Thymus (tissue), 11 donors: Measurements from ENCODE around the gene SCD. TPM values are rescaled to one million over a fixed set of nuclear protein-coding genes. Genes with fewer than 3 reads are reported as not detected.
A peak's percentile ranks its signal among the peaks of the same experiment; 100 is the strongest.

Experiments used
- DNase-seq, 9 donors: peaks; one replicate each; pipeline ENCODE4 v3.0.0-alpha.2; 2013; ENCODE audit warnings: low spot score in 9 of 9, low read depth in 6 of 9, missing footprints in 1 of 9
- H3K27ac ChIP-seq, 2 donors: one replicate each; pipeline ENCODE4 v1.5.1; 2013; ENCODE audit warnings: control low read depth in 1 of 2, low read depth in 1 of 2, low read length in 1 of 2, mild to moderate bottlenecking in 1 of 2, moderate library complexity in 1 of 2
- H3K27me3 ChIP-seq, 2 donors: one replicate each; pipeline ENCODE4 v1.5.1; 2013; ENCODE audit warnings: low read length in 1 of 2; ENCODE audit not compliant: control insufficient read depth in 2 of 2, insufficient read depth in 1 of 2
- H3K36me3 ChIP-seq, 2 donors: one replicate each; pipeline ENCODE4 v1.5.1; 2013; ENCODE audit warnings: low read length in 1 of 2, mild to moderate bottlenecking in 1 of 2, moderate library complexity in 1 of 2; ENCODE audit not compliant: control insufficient read depth in 2 of 2, insufficient read depth in 2 of 2
- H3K4me1 ChIP-seq, 2 donors: one replicate each; pipeline ENCODE4 v1.5.1; 2013; ENCODE audit warnings: low read length in 2 of 2; ENCODE audit not compliant: control insufficient read depth in 2 of 2, insufficient read depth in 2 of 2
- H3K4me3 ChIP-seq, 2 donors: one replicate each; pipeline ENCODE4 v1.5.1; 2013; ENCODE audit warnings: low read length in 2 of 2, control low read depth in 1 of 2, mild to moderate bottlenecking in 1 of 2
- H3K9me3 ChIP-seq, 2 donors: one replicate each; pipeline ENCODE4 v1.5.1; 2013; ENCODE audit warnings: low read length in 1 of 2, mild to moderate bottlenecking in 1 of 2; ENCODE audit not compliant: control insufficient read depth in 2 of 2, insufficient read depth in 1 of 2
- WGBS: extraction: QIAGEN DNeasy Blood & Tissue Kit; methylation state at CpG from one replicate; pipeline ENCODE4 v1.1.7; 2013; 5-methylcytosine and 5-hydroxymethylcytosine counted together
- polyA plus RNA-seq: library from polyadenylated mRNA; stranded (reverse); fragments of 200-250 nt; gene quantifications from one replicate; pipeline ENCODE4 v1.2.3, GENCODE V29; 2013
- total RNA-seq: library from RNA; stranded (reverse); fragments of 120-200 nt; gene quantifications from one replicate; pipeline ENCODE4 v1.2.4, GENCODE V29; 2013
- donor health status: healthy.

Gene SCD
- total and polyA plus RNA-seq, 2 donors, result 22.0 to 26.0 TPM

DNA sequence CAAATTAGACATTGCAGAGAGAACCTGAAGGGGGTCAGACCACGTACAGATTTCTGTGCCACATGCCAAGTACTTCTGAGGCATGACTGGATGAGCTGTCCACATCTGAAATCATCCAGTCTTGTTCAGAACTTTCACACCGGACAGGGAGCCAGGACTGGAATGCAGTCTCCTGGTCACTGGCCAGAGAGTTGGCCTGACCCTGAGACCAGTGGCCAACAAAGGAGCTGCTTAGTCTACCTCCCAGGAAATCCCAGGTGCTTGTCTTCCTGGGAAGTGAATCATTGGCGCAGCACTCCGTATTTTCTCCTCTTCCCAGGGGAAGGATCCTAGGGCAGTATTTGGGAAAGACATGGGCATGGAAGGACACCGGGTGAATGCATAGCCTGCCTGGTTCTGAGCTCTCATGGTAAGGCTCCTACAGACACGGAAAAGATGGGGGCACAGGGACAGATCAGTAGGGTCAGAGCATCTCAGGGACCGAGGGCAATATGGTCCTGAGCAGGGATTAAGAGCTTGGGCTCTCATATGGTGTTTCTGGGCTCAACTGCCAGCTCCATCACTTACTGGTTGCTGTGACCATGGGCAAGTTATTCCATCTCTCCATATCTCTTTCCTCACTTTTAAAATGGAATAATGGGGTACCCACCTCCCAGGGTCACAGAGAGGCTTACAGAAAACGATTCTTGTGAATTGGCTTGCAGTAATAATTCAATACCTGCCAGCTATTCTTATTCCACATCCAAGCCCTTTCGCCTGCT, 1.3 kb upstream of the SCD start:
- DNase-seq, result no peak
- Histone ChIP-seq H3K27me3 (peaks cover 0 to 12% of the 10 kb centered on the region in 2 donors), H3K4me3 (peak overlapping the region; percentile 63 to 78), H3K9me3 (no peaks in the 10 kb centered on the region), H3K4me1 (peaks cover 21 to 42% of the 10 kb centered on the region in 2 donors), H3K36me3 (peaks cover 8 to 14% of the 10 kb centered on the region in 2 donors), H3K27ac (no peak overlapping the region)
- 74% methylated on average over 9 of the region's 9 CpGs for WGBS

DNA sequence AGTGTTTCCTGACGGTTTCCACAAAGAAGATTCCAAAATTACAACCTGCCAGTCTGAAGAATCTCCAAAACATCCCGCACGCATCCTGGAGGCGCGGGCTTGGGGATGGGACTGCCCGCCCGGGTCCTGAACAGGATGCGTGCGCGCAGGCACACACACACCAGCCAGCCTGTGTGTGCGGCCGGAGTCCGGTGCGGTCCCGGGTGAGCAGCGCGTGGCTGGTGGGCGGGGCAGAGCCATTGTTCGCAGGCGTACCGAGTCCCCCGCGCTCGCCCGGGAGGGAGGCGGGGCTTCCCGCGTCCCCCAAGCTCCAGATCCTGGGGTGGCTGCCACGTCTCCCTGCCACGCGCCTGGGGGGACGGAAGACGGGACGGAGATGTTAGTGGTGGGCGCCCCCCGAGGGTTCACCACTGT, 675 bp upstream of the SCD start:
- no peaks in the 10 kb centered on the region for H3K9me3 ChIP-seq
- peak in 3 of 9 donors; percentile 49 to 67 (median 51) for DNase-seq
- under 1% methylated on average over 36 of the region's 36 CpGs for WGBS
- peaks cover 0 to 12% of the 10 kb centered on the region in 2 donors for H3K27me3 ChIP-seq
- H3K4me3 ChIP-seq, result peak overlapping the region; percentile 63 to 78
- H3K4me1 ChIP-seq, result peaks cover 24 to 46% of the 10 kb centered on the region in 2 donors
- H3K36me3 ChIP-seq, result peaks cover 11 to 20% of the 10 kb centered on the region in 2 donors
- H3K27ac ChIP-seq, result no peak overlapping the region

DNA sequence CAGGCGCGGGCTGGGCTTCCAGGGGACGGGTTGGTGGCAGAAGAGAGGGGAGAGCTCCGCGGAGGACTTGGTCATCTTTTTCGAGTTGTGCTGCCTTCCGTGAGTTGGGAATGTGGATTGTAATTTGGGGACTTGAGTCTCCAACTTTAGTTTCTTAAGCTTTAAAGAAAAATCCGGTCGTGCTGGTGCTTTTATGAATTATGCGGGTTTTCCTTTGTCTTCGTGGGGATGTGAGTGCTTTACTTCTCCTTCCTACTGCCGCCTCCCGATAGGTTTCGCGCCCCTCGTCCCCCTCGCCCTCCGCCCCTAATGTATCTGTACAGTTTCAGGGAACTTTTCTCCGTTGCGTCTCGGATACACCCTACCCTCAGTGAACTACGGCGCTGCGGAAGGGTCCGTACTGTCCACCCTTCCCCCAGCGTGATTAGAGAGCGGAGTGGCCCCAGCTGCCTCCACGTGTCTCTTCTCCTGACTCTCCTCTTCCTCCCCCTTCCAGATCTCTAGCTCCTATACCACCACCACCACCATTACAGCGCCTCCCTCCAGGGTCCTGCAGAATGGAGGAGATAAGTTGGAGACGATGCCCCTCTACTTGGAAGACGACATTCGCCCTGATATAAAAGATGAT, 649 bp downstream of the SCD start:
- peaks cover 24 to 46% of the 10 kb centered on the region in 2 donors for H3K4me1 ChIP-seq
- H3K27me3 ChIP-seq, result peaks cover 0 to 12% of the 10 kb centered on the region in 2 donors
- DNase-seq, result peak in 1 of 9 donors; percentile 45
- 12% methylated on average over 32 of the region's 32 CpGs for WGBS
- H3K4me3 ChIP-seq, result peak overlapping the region; percentile 63 to 78
- peaks cover 20 to 33% of the 10 kb centered on the region in 2 donors for H3K36me3 ChIP-seq
- H3K27ac ChIP-seq, result no peak overlapping the region
- H3K9me3 ChIP-seq, result no peaks in the 10 kb centered on the region

DNA sequence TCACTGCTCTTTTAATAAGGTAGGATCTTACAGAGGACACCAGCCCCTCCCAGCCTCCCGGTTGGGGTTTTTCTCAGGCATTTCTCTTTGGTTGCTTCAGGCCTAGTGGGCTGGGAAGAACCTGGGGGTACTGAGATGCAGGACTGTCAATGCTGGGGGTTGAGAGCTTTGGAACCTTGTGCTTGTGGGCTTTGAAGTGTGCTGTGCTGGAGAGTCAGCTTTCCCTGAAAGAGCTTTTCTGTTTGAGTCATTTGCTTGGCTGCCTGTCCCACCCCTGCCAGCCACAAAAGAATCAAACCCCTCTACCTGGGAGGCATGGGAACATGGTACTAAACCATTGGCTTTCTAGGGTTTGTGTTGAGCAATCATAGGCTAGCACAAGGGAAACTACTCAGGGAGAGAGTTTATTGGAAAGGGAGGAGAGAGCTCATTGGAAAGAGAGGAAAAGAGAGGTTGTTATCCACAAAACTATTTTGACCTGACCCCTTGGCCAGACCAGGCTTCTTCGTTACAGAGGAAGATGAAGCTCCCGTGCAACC, 1.4 kb downstream of the SCD start:
- Histone ChIP-seq H3K27me3 (peaks cover 0 to 12% of the 10 kb centered on the region in 2 donors), H3K36me3 (peaks cover 20 to 39% of the 10 kb centered on the region in 2 donors), H3K9me3 (no peaks in the 10 kb centered on the region), H3K4me3 (peak overlapping the region; percentile 63 to 78), H3K4me1 (peaks cover 24 to 46% of the 10 kb centered on the region in 2 donors), H3K27ac (no peak overlapping the region)
- WGBS, result 81% methylated on average over 3 of the region's 3 CpGs
- no peak for DNase-seq

DNA sequence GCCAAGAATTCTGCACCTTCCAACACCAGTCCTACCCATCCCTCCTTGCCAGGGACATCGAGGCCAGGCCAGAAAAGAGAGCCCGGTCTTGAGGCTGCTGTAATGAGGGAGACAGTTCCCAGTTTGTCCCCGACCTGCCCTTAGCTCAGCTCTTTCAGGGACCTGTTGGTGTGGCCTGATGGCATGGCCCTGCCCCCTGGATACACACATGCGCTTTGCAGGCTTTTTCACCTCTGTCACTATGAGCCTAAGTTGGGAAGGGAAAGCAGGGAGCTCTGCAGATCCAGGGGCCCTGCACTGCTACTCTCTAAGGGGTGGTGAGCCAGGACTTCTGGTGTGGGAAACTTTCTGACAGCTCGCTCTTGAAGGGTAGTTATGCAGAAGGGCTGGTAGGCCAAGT, 2.1 kb downstream of the SCD start:
- H3K4me3 ChIP-seq, result peak overlapping the region in 1 of 2 donors; percentile 78
- H3K9me3 ChIP-seq, result no peaks in the 10 kb centered on the region
- H3K27me3 ChIP-seq, result peaks cover 0 to 12% of the 10 kb centered on the region in 2 donors
- H3K36me3 ChIP-seq, result peaks cover 26 to 45% of the 10 kb centered on the region in 2 donors
- WGBS, result 89% methylated on average over 5 of the region's 5 CpGs
- no peak for DNase-seq
- H3K4me1 ChIP-seq, result peaks cover 24 to 46% of the 10 kb centered on the region in 2 donors
- no peak overlapping the region for H3K27ac ChIP-seq

DNA sequence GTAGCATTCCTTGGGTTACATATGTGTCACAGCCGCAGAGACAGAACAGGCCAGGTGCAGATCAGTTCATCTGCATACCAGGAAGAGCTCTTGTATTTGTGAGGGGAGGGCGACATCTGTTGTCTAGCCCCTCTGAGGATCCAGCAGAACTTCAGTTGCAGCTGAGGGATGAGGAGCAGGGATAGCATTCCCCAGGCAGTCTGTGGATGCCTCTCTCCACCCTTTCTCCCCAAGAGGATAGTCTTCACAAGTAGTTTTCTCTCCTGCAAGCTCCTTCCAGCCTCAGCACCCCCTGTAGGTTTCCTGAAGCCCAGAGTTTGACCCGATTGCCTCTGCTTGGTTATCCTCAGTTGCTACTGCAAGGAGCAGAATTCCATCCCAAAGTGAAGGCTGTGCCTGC, 2.6 kb downstream of the SCD start:
- 86% methylated on average over 3 of the region's 3 CpGs for WGBS
- peaks cover 0 to 12% of the 10 kb centered on the region in 2 donors for H3K27me3 ChIP-seq
- DNase-seq, result peak in 1 of 9 donors; percentile 46
- no peak overlapping the region for H3K27ac ChIP-seq
- no peak overlapping the region for H3K4me3 ChIP-seq
- H3K9me3 ChIP-seq, result no peaks in the 10 kb centered on the region
- H3K4me1 ChIP-seq, result peaks cover 24 to 46% of the 10 kb centered on the region in 2 donors
- peaks cover 26 to 51% of the 10 kb centered on the region in 2 donors for H3K36me3 ChIP-seq

DNA sequence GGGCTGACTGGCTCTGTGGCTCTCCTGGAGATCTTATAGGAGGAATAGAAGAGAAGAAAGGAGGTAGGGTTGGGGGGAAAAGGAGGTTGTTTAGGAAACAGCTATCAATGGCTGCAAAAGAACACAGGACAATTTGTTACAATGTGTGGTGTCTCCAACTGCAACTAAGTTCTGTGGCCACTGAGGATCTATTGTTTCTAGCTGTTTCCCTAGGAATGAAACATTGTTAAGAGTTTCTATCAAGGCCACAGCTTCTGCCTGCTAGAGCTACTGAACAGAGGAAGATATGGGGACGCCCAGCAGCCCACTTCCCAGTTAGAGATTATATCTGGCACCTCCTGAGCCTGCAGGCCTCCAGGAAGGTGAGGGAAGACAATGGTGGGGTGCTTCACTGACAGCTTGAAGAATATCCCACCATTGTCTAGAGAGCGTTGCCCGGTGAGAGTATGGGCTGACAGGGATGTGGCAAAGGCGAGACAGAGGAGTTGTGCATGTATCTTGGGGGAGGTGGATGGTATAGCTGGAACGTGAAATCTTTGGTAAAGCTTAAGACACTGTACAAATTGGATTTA, 4.0 kb downstream of the SCD start:
- H3K4me3 ChIP-seq, result no peak overlapping the region
- no peak for DNase-seq
- no peaks in the 10 kb centered on the region for H3K9me3 ChIP-seq
- no peak overlapping the region for H3K27ac ChIP-seq
- H3K4me1 ChIP-seq, result peaks cover 24 to 39% of the 10 kb centered on the region in 2 donors
- 96% methylated on average over 5 of the region's 5 CpGs for WGBS
- H3K27me3 ChIP-seq, result peaks cover 0 to 9% of the 10 kb centered on the region in 2 donors
- H3K36me3 ChIP-seq, result peaks cover 28 to 64% of the 10 kb centered on the region in 2 donors

DNA sequence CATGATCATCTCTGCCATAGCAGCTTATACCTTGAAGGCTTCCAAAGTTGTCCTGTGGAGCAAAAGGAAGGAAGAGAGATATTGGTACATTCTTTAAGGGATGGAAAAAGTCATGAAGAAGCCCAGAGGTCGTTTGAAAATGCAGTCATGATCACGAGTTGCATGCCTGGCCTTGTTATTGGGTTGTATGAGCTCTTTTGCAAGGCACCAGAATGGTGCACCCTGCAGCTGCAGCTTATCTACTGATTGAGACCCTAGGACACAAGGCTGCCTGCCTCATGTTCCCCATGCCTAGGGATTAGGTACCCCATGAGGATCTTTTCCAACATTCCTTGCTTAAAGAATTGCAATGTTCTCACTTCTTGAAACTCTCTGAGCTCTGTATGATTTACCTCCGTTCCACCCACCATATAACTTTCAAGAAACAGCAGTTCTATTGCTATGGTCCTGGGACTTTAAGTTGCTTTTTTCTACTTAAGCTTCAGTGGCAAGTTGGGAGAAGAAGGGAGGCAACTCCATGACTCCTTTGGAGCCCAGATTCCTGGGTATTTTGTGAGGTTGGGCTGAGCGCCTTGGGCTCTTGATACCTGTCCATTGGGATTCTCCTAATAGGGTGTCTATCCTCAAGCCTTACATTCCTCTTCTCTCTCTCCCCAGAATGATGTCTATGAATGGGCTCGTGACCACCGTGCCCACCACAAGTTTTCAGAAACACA, 6.9 kb downstream of the SCD start:
- WGBS, result 97% methylated on average over 6 of the region's 6 CpGs
- H3K4me3 ChIP-seq, result no peak overlapping the region
- peaks cover 33 to 85% of the 10 kb centered on the region in 2 donors for H3K36me3 ChIP-seq

More for the DNA sequence above, 6.9 kb downstream of the SCD start:
- H3K27ac ChIP-seq, result no peak overlapping the region
- DNase-seq, result no peak
- no peaks in the 10 kb centered on the region for H3K9me3 ChIP-seq
- H3K4me1 ChIP-seq, result peaks cover 14 to 21% of the 10 kb centered on the region in 2 donors
- no peaks in the 10 kb centered on the region for H3K27me3 ChIP-seq
